Activated CD8-positive, alpha-beta memory T cell treated with anti-CD3 and anti-CD28 coated beads, Interleukin-2, amount 50 U/mL, for 4 hours (primary cell): Measurements from ENCODE around the gene MCAT.
"Not testable (repeated sequence)": the region's sequence is repeated elsewhere in the genome, so short reads cannot be mapped to it uniquely, and the experiment has no call there.

Source experiments
- DNase-seq: peaks from one replicate; pipeline ENCODE4 v3.0.0-alpha.2; 2020

MCAT gene

GRCh38 chr22:43152357-43153071 lies 9.3 kb upstream of the MCAT start:
- DNase-seq, result peak; percentile 54

- DNase-seq, result no peak
Measured at GRCh38 chr22:43152003-43152356, 8.8 kb upstream of the MCAT start.

- DNase-seq, result peak; percentile 60
Measured at GRCh38 chr22:43151251-43152002, 8.2 kb upstream of the MCAT start, which contains the start of gene TSPO. Gene TSPO, plus strand, starts transcription at chr22:43151559. Its CDS starts 7,680 bp downstream, at chr22:43159239.

GRCh38 chr22:43150731-43151206 lies 7.6 kb upstream of the MCAT start:
- no peak for DNase-seq

GRCh38 chr22:43148581-43148980 lies 5.4 kb upstream of the MCAT start:
- no peak for DNase-seq

- no peak for DNase-seq
Measured at GRCh38 chr22:43147821-43148220, 4.6 kb upstream of the MCAT start.

- not testable (repeated sequence) for DNase-seq
Measured at GRCh38 chr22:43146332-43146731, 3.1 kb upstream of the MCAT start.

GRCh38 chr22:43145371-43145770 lies 2.2 kb upstream of the MCAT start:
- DNase-seq, result not testable (repeated sequence)

- no peak for DNase-seq
Measured at GRCh38 chr22:43144949-43145348, 1.8 kb upstream of the MCAT start.

GRCh38 chr22:43136801-43137200 lies 6.4 kb downstream of the MCAT start:
- DNase-seq, result no peak

- DNase-seq, result peak; percentile 53
Measured at GRCh38 chr22:43136255-43136654, 6.9 kb downstream of the MCAT start.

GRCh38 chr22:43135565-43135964 lies 7.6 kb downstream of the MCAT start:
- DNase-seq, result no peak

GRCh38 chr22:43134553-43134952 lies 8.6 kb downstream of the MCAT start:
- DNase-seq, result no peak

- no peak for DNase-seq
Measured at GRCh38 chr22:43133401-43133800, 9.8 kb downstream of the MCAT start.

GRCh38 chr22:43131773-43132501 lies 11.3 kb downstream of the MCAT start:
- no peak for DNase-seq

GRCh38 chr22:43129426-43130425 lies 13.5 kb downstream of the MCAT start:
- no peak for DNase-seq

GRCh38 chr22:43128928-43129424 lies 14.2 kb downstream of the MCAT start:
- no peak for DNase-seq

GRCh38 chr22:43128116-43128515 lies 15.1 kb downstream of the MCAT start:
- DNase-seq, result no peak

GRCh38 chr22:43127166-43127908 lies 15.9 kb downstream of the MCAT start:
- no peak for DNase-seq

GRCh38 chr22:43126501-43127165 lies 16.6 kb downstream of the MCAT start:
- no peak for DNase-seq
